ENCODE data around the gene AGBL1.
A peak's percentile ranks its signal among the peaks of the same experiment; 100 is the strongest.

AGBL1 gene

GRCh38 chr15:86741917-86742316 lies 662.2 kb downstream of the AGBL1 start:
- no peak overlapping the region for H2AFZ ChIP-seq (ENCODE audit: low read depth, low read length)
- H4K20me1 ChIP-seq (ENCODE audit: insufficient read depth, low read length), result no peaks in the 10 kb centered on the region
- H3K9me3 ChIP-seq (ENCODE audit: insufficient read depth, low read length, severe bottlenecking), result no peaks in the 10 kb centered on the region
- H3K4me1 ChIP-seq (ENCODE audit: insufficient read depth, low read length), result no peaks in the 10 kb centered on the region
- no peak overlapping the region for H3K27ac ChIP-seq (ENCODE audit: low read length)
- no peaks in the 10 kb centered on the region for H3K36me3 ChIP-seq (ENCODE audit: insufficient read depth, low read length)
- no peak overlapping the region for H3K4me3 ChIP-seq (ENCODE audit: low read depth in 1 of 2, low read length in 2 of 2)
- no peaks in the 10 kb centered on the region for H3K79me2 ChIP-seq (ENCODE audit: insufficient read depth, low read length)
- DNase-seq (no peak), ATAC-seq (ENCODE audit: insufficient read depth, low read depth) (no peak)
- no peak overlapping the region for H3K9ac ChIP-seq (ENCODE audit: low read depth, low read length)
- no peaks in the 10 kb centered on the region for H3K27me3 ChIP-seq (ENCODE audit: insufficient read depth, low read length, poor library complexity)
- no peak overlapping the region for H3K4me2 ChIP-seq (ENCODE audit: insufficient read depth, low read length)
- TF ChIP-seq CTCF (IDR thresholded peaks at IDR 0.05; ENCODE audit: borderline replicate concordance, extremely low read depth, low read length, poor library complexity, severe bottlenecking) (no peak), EZH2 (IDR thresholded peaks at IDR 0.05; ENCODE audit: borderline replicate concordance, low read depth, low read length, severe bottlenecking) (no peak)

GRCh38 chr15:86743283-86743903 lies 663.7 kb downstream of the AGBL1 start:
- Histone ChIP-seq H3K79me2 (ENCODE audit: insufficient read depth, low read length) (no peaks in the 10 kb centered on the region), H3K4me1 (ENCODE audit: insufficient read depth, low read length) (no peaks in the 10 kb centered on the region), H3K27me3 (ENCODE audit: insufficient read depth, low read length, poor library complexity) (no peaks in the 10 kb centered on the region), H4K20me1 (ENCODE audit: insufficient read depth, low read length) (no peaks in the 10 kb centered on the region), H3K27ac (ENCODE audit: low read length) (no peak overlapping the region), H3K36me3 (ENCODE audit: insufficient read depth, low read length) (no peaks in the 10 kb centered on the region), H3K4me2 (ENCODE audit: insufficient read depth, low read length) (no peak overlapping the region), H3K9me3 (ENCODE audit: insufficient read depth, low read length, severe bottlenecking) (no peaks in the 10 kb centered on the region), H3K4me3 (ENCODE audit: low read depth in 1 of 2, low read length in 2 of 2) (no peak overlapping the region), H2AFZ (ENCODE audit: low read depth, low read length) (no peak overlapping the region), H3K9ac (ENCODE audit: low read depth, low read length) (no peak overlapping the region)
- 0 out of 3 replicates have a peak, but pooled peaks have one; percentile 42 for ATAC-seq (ENCODE audit: insufficient read depth, low read depth)
- peak; percentile 49 for TF ChIP-seq CTCF (IDR thresholded peaks at IDR 0.05; ENCODE audit: borderline replicate concordance, extremely low read depth, low read length, poor library complexity, severe bottlenecking)
- TF ChIP-seq EZH2 (IDR thresholded peaks at IDR 0.05; ENCODE audit: borderline replicate concordance, low read depth, low read length, severe bottlenecking), result no peak
- peak; percentile 35 for DNase-seq

GRCh38 chr15:86744198-86744780 lies 664.6 kb downstream of the AGBL1 start:
- Histone ChIP-seq H3K27me3 (ENCODE audit: insufficient read depth, low read length, poor library complexity) (no peaks in the 10 kb centered on the region), H3K79me2 (ENCODE audit: insufficient read depth, low read length) (no peaks in the 10 kb centered on the region), H4K20me1 (ENCODE audit: insufficient read depth, low read length) (no peaks in the 10 kb centered on the region), H3K4me2 (ENCODE audit: insufficient read depth, low read length) (no peak overlapping the region), H3K9me3 (ENCODE audit: insufficient read depth, low read length, severe bottlenecking) (no peaks in the 10 kb centered on the region), H3K9ac (ENCODE audit: low read depth, low read length) (no peak overlapping the region), H2AFZ (ENCODE audit: low read depth, low read length) (no peak overlapping the region), H3K27ac (ENCODE audit: low read length) (no peak overlapping the region), H3K4me1 (ENCODE audit: insufficient read depth, low read length) (no peaks in the 10 kb centered on the region), H3K4me3 (ENCODE audit: low read depth in 1 of 2, low read length in 2 of 2) (no peak overlapping the region), H3K36me3 (ENCODE audit: insufficient read depth, low read length) (no peaks in the 10 kb centered on the region)
- DNase-seq (no peak), ATAC-seq (ENCODE audit: insufficient read depth, low read depth) (no peak)
- TF ChIP-seq CTCF (IDR thresholded peaks at IDR 0.05; ENCODE audit: borderline replicate concordance, extremely low read depth, low read length, poor library complexity, severe bottlenecking) (no peak), EZH2 (IDR thresholded peaks at IDR 0.05; ENCODE audit: borderline replicate concordance, low read depth, low read length, severe bottlenecking) (no peak)

Measured in DND-41 (cell line).